GM19324 (cell line): ENCODE results near the gene DCST2.

Source experiments
- ATAC-seq: cut with Tn5 transposase; IDR thresholded peaks from one replicate; pipeline ENCODE4 v1.9.1; 2021; ENCODE audit warnings: mild to moderate bottlenecking, moderate library complexity; ENCODE audit not compliant: unreplicated experiment, low FRiP score

The DCST2 gene

DNA sequence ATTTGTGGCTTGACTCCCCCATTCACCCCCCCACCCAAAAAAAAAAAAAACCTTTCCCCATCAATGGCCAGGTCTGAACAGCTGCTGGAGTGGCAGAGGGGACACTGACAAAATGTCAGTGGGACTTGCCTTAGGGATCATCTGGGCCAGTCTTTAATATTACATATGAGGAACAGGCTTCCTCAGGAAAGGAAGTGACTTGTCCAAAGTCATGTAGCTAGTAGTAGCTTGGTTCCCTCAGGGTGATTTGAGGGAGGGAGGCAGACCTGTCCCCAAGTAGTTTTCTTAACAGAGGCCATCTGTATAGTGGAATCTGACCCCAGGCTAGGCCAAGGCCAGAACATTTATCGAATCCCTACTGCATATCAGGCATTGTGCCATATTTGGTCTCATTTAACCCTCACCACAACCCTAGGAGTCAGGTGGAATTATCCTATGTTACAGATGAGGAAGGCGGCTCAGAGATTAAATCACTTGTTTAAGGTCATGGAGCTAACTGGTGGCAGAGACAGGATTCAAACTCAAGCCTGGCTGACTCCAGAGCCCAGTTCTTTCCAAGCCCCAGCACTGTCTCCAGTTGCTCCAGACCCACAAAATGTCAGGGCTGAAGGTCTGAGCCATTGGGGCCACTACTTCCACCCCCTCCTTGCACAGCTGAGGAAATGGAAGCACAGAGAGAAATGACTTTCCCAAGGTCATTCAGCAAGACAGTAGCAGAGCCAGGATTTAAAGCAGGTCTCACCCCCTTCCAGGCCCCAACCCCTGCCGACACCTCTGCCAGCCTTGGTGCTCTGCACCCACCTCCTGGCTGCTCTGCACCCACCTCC lies 20.6 kb downstream of the DCST2 start:
- ATAC-seq, result no peak

DNA sequence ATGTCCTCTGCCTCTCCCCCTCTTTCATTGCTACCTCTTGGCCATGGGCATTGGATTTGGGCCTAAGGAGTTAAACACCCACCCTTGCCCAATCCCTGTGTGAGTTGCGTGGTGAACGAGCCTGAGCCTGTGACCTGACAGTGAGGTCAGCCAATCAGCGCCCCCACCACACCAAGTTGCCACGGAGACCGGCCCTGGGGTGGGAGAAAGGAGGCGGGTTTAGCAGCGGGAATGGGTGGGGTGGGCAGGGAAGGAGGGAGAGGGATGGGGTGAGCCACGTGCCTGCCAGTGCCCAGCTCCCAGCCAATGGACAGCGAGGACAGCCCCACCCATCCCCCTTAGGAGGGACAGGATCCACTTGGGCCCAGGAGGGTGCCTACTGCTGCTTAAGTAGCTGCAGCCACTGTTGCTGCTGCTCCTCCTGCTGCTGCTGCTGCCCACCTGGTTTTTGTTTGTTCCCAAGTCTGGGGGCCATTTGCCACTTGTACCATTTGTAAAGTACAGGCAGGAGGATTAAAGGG lies 21.5 kb downstream of the DCST2 start:
- ATAC-seq, result no peak

DNA sequence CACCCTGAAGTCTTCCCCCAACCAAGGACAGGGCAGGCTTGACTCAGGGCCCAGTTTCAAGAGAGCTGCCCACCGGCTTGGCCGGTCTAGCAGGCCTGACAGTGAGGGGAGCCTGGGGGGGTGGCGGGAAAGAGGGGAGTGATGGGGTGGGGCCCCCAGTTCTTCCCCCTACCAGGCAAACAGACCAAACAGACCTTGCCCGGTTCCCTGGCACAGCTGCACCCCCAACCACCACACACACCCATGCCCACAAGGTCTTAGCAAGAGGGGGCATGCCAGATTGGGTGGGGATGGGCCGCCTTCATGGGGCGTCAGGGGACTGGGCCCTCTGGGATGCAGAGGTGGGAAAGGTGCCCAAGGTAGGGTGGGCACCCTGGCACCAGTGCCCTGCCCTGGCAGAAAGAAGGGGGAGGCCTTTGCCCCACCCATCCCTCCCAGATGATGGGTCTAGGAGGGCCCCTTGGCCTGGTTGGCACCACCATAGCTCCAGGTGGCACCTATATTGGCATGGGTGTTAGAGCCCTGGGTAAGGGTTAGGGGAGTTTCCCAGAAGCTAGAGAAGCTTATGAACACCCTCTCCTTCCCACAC lies 22.1 kb downstream of the DCST2 start:
- ATAC-seq, result no peak

DNA sequence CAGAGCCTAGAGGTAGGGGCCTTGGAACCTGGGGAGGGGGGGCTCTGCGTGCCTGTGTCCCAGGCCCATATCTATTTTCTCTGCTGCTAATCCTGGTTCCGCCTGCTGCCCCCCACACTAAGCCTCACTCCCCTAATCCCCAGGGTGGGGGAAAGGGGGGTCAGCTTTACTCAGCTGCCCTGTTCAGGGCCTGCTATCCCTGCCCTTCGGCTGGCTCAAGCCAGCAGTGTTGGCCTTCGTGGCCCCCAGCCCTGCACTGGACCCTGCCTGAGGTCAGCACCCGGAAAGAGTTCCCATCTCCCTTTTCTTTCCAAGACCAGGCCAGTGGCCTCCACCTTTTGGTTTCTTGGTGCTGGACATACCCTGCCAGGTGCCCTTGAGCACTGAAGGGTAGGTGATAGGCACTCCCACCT lies 22.6 kb downstream of the DCST2 start:
- ATAC-seq, result no peak

DNA sequence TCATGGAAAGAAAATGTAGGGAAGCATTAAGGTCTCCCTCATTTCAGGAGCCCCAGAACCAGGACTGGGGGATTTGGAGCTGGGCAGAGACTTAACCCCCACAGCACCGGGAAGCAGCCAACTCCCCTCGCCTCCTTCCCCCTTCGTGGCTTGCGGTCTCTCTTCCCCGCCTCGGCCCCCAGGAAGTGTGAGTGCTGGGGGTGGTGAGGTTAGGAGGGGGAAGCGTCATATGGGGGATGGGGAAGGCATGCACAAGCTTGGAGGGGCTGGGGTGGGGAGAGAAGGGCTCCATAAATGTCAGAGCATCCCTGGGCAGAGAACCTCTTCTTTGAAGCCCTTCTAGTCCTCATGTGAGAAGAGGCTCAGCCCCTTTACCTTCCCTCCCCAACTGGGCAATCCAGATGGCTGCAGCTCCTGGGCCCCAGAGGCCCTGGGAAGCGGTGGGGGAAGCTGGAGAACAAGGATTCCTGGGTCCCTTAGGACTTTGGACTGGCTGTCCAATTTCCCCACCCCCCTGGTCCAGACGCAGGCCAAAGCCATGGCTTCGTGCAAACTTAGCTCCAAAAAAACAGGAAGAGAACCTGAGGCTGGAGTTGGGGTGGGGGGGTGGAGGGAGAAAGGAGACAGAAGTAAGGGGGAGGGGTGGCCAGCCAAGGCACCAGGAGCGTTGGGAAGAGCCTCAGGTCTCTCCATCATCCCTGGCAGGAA lies 23.2 kb downstream of the DCST2 start:
- ATAC-seq, result no peak

DNA sequence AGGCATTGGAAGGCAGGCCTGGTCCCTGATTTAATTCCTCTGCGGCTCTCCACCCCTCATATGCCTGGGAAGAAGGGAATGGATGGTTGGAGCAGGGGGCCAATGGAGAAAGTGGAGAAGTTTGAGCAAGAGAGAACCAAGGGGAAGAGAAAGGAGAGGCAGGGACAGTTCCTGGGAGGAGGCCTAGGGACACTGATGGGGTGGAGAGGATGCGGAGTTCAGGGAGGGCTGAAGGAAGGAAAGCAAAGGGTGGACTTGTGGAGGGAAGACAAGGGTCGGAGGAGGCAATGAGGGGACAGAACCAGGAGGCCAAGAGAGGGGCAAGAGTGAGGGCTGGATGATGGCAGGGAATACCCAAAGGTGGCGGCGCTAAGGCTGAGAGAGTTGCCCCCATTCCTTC lies 23.8 kb downstream of the DCST2 start:
- ATAC-seq, result no peak

DNA sequence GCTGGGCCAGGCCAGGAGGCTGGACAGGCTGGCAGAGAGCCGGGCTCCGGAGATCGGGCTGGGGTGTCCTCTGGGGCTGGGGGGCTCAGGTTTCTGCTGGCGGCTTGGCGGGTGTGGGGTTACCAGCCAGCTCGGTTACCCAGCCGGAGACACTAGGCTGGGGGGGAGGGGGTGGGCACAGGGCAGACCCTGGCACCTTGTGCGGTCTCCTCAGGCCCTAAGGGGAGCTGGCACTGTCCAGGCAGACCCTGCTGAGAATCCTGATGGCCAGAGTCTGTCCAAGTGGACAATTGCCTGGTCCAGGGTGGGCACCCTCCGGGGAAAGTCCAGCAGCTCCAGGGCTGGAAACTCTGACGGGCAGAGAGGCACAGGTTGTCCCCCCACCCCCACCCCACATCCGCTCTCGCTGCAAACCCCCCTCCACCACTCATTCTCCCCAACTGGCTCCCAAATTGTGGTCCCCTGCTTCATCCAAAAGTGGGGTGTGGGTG lies 24.3 kb downstream of the DCST2 start:
- no peak for ATAC-seq

DNA sequence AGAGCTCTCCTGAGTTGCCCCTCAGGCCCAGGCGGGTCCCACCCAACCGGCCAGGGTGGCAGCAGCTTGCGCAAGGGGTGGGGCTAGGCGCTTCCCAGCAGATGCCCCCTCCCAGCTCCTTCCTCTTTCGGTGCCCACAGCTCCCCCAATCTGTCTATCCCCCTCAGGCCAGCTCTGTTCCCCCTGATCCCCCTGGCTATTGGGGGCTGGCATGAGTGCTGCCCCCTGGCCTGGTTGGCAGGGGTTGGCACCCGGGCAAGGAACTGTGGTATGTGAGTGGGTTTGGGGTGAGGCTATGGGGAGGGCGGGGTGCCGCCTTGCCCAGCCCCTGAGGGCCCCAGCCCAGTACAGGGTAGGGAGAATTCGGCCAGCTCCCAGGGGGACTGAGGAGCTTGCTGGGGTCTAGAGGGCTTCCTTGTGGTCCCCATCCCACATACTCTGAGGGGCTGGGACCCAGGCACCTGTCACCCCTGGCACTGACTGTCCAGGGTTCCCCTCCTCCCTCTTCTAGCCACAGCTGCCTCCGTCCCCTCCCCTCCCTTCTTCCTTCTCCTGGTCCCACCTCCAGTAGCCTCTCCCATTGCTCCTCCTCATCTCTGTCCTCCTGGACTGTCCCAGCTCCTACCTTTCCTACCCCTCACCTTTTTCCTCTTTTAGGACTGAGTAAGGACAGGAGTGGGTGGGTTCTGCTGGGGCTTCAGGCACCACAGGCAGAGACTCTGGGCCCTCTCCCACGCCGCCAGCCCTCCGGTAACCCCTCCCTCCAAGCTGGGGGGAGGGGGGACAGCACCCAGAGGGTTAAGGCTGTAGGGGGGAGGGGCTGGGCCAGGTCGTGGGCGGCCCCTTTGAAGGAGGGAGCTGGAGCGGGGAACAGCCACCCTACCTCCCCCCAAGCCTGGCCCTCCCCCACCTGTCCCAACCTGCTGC lies 25.3 kb downstream of the DCST2 start:
- no peak for ATAC-seq

DNA sequence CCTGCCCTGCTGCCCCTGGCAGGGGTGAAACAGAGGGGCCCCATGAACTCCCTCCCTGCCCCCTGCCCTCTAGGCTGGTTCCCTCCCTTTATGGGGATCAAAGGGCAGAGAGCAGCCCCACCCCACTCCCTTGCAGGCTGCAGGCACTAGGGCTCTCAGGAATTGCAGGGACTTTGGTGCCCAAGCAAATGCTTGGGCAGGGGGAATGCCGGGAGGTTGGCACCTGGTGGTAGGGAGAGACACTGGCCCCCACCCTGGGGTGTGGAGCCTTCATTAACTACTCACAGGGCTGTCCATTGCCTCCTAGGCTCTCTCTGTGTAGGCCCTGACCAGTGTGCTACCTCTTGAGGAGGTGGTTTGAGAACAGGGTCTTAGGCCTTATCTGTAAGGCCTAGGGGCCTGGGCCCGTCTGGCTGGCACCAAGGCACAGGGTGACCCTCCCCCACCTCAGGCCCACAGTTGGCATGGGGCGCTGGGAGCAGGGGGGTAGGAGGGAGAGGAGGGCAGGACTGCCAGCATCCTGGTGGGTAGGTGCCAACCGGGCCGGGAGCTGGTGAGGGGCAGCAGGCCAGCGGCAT lies 26.2 kb downstream of the DCST2 start:
- no peak for ATAC-seq

DNA sequence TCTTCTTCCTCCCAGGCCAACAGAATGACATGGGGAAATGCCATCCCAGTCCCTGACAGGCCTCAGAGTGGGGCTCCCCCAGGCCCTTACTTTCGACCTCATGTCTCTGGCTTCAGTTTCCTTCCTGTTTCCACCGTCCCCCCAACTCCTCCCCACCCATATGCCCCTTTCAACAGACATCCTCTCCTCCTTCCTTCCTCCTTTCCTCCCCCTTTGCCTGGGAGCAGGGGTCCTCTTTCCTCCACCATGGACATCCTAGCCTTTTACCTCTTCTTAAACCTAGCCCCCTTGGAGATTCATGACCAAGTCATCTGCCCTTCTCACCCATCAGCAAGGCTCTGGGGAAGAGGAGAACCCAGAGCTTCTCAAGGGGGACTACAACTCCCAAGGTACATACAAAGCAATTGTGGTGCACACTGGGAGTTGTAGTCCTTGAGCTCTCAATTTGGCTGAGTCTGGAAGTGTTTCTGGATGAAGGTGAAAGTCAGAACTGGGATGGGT lies 26.9 kb downstream of the DCST2 start:
- ATAC-seq, result no peak

DNA sequence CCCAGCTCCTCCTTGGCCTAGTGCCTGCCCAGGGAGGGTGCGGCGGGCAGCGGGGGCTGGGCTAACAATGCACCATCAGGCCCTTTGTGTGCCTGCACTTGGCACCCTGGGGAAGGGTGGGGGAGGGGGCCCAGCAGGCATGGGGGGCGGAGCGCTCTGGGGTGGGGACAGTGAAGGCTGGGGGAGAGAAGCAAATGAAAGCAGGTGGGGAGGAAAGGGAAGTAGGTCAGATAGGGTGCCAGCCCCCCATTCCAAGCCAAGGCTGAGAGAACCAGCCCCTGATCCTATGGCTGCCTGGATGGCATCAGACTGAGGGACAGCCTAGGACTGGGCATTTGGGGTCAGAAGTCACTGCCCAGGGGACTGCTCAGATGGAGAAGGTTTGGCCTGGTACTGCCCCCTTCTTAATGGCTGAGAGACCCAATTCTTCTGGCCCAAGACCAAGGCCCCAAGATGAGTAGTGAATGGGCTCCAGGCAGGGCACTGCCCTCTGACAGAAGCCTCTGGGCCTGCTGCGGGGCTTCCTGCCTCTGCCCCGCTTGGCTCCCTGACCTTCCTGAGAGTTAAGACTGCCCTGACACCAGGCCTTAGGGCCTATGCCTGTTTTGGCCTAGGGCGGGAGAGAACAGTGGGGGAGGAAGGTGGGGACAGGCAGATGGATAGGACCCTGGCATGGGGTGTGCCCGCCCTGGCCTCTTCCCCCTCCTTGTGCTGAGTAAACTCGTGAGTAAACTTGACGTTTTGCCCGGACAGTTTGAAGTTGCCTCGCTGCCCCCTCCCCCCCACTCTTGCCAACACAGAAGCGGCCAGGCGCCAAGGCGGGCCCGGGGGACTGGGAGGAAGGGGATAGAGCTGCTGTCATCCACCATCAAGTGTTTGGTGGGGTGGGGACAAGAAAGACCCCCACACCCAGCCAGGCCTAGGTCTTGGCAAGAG lies 28.2 kb downstream of the DCST2 start:
- no peak for ATAC-seq

DNA sequence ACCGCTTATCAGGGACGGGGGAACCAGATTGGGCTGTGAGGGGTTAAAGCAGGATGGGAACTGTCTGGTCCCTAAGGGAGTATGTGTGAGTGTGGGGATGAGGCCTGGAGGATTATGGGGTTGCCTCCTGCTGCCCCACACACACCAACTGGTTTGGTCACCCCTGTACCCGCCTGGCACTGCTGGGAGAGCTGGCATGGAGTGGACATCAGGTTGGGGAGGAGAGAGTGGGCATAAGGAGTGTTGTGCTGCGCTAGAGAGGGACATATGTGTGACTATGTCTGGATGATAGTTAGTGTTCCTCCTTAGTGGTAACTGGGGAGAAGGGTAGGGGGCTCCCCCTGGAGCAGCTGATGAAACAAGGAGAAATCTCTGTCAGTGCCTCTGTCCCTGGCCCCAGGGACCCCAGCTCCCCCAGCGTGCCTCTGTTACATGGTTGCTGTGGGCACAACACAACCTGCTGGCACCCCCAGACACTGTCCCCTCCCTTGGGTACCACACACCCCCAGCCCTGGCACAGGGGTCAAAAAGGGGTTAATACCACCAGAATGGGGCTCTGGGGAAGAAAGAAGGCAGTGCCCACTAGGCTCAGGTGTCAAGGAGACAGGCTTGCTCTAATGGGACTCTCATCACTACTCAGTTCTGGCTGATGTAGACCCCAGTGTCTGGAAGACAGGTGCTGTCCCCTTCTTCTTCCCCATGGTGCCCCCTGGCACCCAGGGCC lies 29.1 kb downstream of the DCST2 start:
- no peak for ATAC-seq

DNA sequence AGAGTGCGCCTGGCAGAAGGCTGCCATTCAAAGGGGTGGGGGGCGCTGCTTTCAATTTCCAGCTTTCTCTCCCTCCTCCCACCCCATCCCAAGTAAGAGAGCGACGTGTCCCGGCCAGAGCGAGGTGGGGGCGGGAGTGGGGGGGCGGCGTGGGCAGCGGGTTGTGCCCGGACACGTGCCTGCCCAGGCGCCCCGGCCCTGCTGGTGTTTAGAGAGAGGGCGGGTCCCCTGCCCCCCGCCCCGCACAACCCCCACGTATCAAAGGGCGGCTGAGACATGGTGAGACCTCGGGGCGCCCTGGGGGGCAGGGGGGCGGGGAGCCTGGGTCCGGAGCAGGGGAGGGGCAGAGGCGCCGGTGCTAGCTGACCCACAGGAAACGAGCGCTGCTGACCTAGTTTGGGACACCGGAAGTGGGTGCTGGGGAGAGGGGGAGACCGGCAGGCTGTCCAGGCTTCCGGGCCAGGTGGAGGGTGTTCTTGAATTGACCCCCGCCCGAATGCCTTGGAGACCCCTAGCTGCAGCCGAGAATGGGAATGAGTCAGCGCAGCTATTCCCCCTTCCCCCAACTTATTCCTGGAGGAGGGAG lies 29.7 kb downstream of the DCST2 start:
- ATAC-seq, result no peak

DNA sequence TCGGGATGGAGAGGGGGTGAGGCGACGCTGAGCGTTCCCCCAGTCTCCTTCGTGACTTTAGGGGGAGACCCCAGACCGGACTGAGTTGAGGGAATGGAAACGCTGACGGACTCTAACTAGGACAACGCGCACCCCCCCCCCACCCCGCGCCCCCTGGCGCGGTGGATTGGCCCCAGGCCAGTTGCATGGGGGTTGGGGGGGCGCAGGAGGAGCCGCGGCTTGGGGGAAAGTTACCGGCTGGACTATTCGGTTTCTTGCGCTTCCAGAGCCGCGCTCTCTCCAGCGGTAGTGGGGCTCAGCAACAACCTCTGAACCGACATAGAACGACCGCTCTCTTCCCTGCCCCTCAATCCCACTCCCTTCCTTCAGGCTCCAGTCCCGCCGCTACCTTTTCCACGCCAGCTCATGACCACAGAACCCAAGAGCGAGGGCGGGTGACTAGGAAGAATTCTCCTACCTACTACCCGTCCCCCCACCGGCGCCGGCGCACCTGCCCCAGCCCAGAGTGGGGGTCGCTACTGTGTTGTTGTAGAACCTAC lies 30.3 kb downstream of the DCST2 start:
- no peak for ATAC-seq

DNA sequence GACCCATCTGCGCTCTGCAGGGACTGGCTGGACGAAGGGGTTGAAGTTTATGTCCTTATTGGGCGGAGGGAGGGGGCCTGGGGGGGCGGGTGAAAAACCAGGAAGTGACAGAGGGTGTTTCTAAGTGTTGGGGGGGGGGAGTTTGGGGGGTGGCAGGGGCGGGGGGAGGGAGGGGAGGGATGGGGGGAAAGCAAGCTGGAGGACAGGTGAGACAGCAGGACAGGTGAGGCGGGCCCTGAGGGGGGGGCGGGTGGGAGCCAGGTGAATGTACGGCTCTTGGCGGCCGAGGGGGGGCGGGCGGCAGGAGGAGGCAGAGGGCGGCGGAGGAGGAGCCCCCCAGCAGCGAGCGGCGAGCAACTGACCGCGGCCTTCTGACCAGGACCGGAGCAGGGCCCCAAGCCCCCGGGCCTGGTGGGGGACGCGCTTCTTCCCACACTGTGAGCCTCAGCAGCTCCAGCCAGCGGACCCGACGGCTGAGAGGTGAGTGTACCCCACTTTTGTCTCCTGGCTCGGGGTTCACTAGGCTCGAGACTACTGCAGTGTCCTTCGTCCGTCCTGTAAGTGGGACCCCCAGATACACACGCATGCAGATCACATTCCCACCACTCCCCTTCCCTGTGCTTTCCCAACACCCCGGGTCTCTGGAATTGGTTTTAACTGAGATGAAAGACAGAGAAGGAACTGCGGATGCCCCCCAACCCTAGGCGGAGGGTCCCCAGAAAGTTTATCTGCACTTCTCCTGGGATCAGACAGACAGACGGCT lies 30.9 kb downstream of the DCST2 start, which contains the start of gene ZBTB7B:
Gene ZBTB7B (plus strand): TSS at position 339 of the 763 bp plus-strand sequence. CDS start 11,859 bp downstream, outside the sequence.
- peak; percentile 1 for ATAC-seq

DNA sequence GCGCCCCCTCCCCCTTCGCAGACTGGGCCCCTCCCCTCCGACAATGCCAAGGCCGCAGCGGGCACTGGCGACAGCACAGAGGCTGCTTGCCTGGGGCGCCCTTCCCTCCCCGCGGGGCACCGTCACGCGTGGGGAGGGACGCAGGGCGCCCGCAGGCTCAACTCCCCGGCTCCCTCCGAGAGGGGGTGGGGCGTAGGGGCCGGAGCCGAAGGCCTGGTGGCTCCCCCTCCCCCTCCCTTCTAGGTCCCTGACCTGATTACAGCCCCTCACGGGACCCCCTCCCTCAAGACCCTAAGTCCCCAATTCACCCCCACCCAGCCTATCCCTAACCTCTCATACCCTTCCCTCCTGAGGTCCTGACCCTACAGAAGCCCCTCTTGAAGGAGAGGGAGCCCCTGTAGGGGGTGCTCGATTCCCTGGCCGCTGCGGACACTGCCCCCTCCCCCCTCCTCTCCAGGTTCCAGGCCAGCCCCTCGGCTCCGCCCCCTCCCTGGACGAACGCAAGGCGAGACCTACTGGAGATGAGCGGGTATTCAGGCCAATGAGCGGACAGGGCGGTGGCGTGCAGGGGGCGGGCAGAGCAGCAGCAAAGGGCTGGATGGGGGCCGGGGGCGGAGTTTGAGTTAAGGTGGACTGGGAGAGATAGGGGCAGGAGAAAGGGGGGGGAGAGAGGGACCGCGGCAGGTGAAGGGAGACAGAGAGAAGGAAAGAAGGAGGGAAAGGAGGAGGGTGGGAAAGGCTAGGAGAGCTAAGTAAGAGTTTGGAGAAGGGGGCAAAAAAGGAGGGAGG lies 31.7 kb downstream of the DCST2 start:
- ATAC-seq, result peak; percentile 65
